Glomerular visceral epithelial cell (primary cell): ENCODE measurements around the gene FCAMR.
A peak's percentile ranks its signal among the peaks of the same experiment; 100 is the strongest.

Source experiments
- DNase-seq: peaks from one replicate; pipeline ENCODE4 v3.0.0-alpha.2; 2016; ENCODE audit errors: extremely low spot score

Gene FCAMR

GRCh38 chr1:206932177-206932576 is 38.1 kb downstream of the FCAMR start:
- no peak for DNase-seq

GRCh38 chr1:206931709-206932108 is 38.6 kb downstream of the FCAMR start:
- DNase-seq, result no peak

GRCh38 chr1:206930210-206930798 is 40.0 kb downstream of the FCAMR start:
- no peak for DNase-seq

GRCh38 chr1:206929524-206929923 is 40.7 kb downstream of the FCAMR start:
- no peak for DNase-seq

- DNase-seq, result no peak
These were observed 44.0 kb downstream of the FCAMR start for GRCh38 chr1:206926286-206926685.

GRCh38 chr1:206925106-206925736 is 45.0 kb downstream of the FCAMR start:
- peak; percentile 22 for DNase-seq

- no peak for DNase-seq
These were observed 45.6 kb downstream of the FCAMR start for GRCh38 chr1:206924592-206925105.

- DNase-seq, result peak; percentile 8
These were observed 46.2 kb downstream of the FCAMR start for GRCh38 chr1:206923961-206924557.

GRCh38 chr1:206923009-206923960 is 47.0 kb downstream of the FCAMR start:
- no peak for DNase-seq

GRCh38 chr1:206922524-206922923 is 47.7 kb downstream of the FCAMR start:
- DNase-seq, result no peak

- DNase-seq, result no peak
These were observed 48.4 kb downstream of the FCAMR start, which contains the start of gene FCMR for GRCh38 chr1:206921772-206922265. Gene FCMR (minus strand): TSS chr1:206921941. CDS start chr1:206921854, 87 bp downstream.

GRCh38 chr1:206918076-206918475 is 52.2 kb downstream of the FCAMR start:
- no peak for DNase-seq

- no peak for DNase-seq
These were observed 54.1 kb downstream of the FCAMR start for GRCh38 chr1:206916000-206916709.

GRCh38 chr1:206915030-206915735 is 55.1 kb downstream of the FCAMR start:
- DNase-seq, result peak; percentile 15

- no peak for DNase-seq
These were observed 56.3 kb downstream of the FCAMR start for GRCh38 chr1:206913766-206914537.

- peak; percentile 79 for DNase-seq
These were observed 57.7 kb downstream of the FCAMR start for GRCh38 chr1:206912445-206913095.

GRCh38 chr1:206911064-206911663 is 59.1 kb downstream of the FCAMR start:
- peak; percentile 71 for DNase-seq

GRCh38 chr1:206909883-206910318 is 60.4 kb downstream of the FCAMR start:
- DNase-seq, result no peak
